ENCODE results near the gene SYP.

SYP gene

GRCh38 chrX:49214996-49215526 lies 15.1 kb upstream of the SYP start:
- DNase-seq = no peak

DNA sequence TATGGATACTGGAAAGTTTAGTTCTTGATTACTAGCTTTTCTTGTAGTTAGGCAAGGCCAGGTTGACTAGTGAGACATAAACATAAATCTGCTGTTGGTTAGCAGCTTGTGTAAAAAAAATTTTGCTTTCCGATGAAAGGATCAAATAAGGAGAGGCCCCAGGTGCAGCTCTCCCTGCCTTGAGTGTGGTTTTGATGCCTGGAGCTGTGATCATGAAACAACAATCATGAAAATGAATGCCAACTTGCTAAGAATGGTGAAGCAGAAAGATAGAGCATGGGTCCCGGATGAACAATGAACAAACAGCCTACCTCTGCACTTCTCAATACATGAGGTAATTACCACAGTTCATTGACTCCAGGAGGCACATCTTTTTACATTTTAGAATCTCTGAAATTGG lies 14.4 kb upstream of the SYP start:
- no peak for DNase-seq

DNA sequence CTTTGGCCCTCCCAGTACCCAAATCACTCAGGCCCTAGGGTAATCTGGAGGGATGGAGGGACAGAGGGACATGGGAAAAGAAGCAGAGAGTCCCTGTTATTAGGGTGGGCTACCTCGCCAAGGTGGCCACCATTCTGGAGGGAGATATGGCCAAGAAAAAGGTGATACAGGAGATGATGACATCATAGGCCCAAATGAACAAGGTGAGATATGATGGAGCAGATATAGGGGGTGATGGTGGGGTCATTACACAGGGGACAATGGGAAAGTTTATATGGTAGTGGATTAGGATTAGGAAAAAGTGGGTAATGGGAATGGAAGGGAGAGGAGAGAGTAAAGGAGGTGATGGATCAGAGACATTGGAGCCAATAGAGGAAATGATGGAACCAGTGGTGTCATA lies 12.9 kb upstream of the SYP start:
- no peak for DNase-seq

DNA sequence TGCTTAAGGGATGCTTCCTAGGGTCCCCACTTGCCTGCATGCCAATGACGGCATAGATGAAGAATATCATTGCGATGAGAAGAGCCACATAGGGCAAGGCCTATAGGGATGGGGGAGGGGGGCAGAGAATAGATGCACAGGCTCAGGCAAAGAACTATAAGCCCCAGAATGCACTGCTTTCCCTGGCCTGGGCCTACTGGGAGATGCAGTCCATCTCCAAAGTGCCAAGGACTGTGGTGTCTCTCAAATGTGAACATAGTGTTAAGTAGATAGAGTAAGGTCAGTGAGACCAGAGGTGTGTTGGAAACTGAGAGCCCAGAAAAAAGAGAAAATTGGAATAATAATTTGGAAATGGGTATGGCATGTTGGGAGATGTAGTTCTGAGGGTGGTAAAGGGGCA lies 12.2 kb upstream of the SYP start:
- DNase-seq = no peak

DNA sequence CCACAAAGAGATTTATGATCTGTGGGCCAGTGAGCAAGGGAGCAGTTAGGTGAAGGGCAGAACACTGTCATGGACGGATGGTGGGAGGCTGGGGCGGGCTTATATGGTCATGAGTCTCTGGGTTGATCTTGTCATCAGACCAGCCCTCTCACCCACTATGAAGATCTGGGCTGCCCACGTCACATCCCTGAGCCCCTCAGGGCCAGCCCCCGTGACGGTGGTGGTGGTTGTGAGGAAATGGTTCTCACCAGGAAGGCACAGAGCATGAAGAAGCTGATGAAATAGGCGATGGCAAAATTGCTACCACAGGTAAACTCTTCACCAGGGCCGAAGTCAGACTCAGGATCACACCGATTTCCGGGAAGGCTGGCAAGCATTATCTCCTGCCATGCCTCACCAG lies 11.1 kb upstream of the SYP start:
- no peak for DNase-seq

DNA sequence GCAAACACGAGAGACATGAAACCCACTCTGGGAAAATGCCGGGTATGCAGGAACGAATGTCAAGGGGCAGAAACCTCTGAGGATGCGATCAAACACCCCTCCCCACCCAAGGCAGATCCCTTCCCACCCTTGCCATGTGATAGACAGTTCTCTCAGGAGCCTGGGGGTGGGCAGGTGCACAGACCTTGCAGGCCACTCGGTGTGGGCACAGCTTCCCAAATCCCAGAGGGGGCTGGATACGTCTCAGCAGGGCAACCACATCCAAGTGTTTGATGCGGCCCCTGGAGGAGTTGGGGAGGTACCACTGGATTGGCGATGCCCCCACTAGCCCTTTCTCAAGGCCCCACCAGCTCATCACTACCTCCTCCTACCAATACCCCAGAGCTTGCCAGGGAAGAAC lies 10.4 kb upstream of the SYP start:
- DNase-seq = no peak

- no peak for DNase-seq
Observed at GRCh38 chrX:49209434-49210251, 9.7 kb upstream of the SYP start.

GRCh38 chrX:49208399-49208798 lies 8.4 kb upstream of the SYP start:
- DNase-seq = no peak

DNA sequence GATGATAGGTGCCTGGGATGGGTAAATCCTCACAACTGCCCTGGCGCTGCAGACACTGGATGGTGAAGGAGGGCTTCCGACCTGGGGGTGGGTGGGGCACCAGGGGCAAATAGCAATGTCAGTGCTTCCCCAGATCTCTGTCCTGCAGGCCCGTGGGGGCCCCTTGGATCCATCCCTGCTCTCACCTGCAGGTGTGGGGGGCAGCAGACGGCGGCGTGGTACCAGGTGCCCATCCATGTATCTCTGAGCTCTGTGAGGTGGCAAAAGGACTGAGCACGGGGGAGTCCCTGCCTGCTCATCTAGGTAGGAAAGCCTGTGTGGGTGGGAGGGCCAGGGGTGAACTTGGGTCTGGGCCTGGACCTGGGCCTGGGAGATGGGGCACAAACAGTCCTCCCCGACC lies 6.5 kb upstream of the SYP start:
- no peak for DNase-seq

GRCh38 chrX:49205443-49205842 lies 5.5 kb upstream of the SYP start:
- no peak for DNase-seq

GRCh38 chrX:49204709-49205108 lies 4.7 kb upstream of the SYP start:
- no peak for DNase-seq

DNA sequence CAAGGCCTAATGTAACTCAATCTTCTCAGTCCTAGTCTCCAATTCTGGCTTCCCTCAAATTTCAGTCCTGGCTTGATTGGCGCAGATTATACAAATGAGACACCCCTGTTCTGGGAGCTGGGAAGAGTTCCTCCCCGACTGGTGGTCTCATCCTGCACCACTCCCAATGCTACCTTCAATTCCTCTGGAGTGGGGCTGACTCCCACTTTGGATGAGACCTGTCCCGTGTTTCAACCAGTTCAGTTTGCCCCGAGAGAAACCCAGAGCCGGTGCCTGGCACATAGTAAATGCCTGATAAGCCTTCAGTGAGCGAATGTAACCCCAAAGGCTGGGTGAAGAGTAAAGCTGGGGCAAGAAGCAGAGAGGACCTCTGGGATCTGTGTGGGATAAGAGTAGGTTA lies 4.0 kb upstream of the SYP start:
- DNase-seq = no peak

- no peak for DNase-seq
Observed at GRCh38 chrX:49203536-49203935, 3.5 kb upstream of the SYP start.

- DNase-seq = no peak
Observed at GRCh38 chrX:49202022-49202421, 2.0 kb upstream of the SYP start.

GRCh38 chrX:49199315-49199595 lies 738 bp downstream of the SYP start:
- no peak for DNase-seq

DNA sequence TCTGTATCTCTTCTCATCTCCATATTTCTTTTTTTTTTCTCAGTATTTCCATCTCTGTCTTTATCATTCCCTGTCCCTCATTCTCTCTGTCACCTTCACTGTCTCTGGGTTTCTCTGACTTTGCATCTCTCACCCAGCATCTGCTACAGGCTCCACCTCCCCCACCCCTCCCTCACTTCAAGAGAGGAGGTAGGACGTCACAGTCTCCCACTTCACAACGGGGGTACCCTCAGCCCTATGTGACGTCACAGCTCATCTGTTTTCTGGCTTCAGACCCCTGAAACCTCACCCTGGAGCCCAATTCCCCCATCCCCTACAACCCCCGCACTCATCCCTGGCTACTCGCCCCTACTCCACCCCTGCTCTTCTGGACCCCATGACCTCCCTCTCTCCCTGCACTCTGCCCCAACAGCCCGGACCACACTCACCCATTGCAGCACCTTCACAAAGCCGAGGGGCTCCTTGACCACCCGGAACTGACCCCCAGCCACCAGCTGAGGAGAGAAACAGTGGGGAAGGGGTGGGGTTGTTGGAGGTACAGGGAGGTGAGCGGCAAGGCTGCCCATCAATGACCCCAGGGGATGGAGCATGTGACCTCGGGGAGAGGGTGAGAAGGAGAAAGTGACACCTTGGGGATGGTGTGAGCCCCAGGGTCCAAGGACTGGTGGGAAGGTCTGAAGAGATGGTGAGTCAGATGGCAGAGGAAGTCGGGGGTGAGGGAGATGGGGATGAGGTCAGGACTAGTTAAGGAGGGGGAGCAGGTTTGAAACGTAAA lies 1.3 kb downstream of the SYP start:
- no peak for DNase-seq

- DNase-seq = no peak
Observed at GRCh38 chrX:49197543-49198087, 2.4 kb downstream of the SYP start.

DNA sequence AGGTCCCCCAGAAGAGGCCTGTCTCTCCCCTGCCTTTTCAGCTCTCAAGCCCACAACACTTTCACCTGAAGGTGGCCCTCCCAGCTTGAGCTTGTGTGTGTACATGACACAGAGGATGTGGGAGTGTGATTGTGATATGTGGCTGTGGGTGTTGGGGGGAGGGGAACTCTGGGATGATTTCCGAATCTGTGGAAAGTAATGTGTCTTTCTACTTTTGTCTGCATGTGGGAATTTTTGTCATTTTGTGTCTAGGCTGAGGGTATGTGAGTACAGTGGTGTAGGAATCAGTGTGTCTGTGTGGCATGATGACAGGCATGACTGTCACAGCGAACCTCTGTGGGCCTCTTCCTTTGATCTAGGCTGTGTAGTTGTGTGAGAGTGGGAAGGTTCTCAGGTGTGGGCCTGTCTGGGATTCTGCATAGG lies 6.4 kb downstream of the SYP start:
- DNase-seq = peak in 1 of 2 experiments; percentile 32

GRCh38 chrX:49192722-49193328 lies 7.2 kb downstream of the SYP start:
- DNase-seq = peak; percentile 45 to 54

DNA sequence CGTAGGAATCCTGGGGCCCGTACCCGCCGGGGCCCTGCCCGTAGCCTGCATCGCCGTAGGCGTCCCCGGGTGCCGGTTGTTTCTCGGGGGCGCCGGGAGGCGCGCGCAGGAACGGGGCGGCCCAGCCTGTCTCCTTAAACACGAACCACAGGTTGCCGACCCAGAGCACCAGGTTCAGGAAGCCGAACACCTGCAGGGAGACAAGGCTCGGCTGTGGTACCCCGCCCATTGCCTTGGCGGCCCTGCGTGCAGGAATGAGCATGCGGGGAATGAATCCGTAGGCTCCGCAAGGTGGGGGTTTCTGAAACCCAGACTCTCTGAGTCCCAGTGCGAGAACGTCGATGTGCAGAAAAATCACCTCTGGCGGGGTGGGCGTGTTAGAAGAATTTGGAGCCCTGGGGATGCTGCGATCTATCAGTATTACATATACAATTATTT lies 8.4 kb downstream of the SYP start:
- DNase-seq = peak; percentile 33 to 37

- peak; percentile 73 to 82 for DNase-seq
Observed at GRCh38 chrX:49190821-49191573, 9.0 kb downstream of the SYP start.

DNA sequence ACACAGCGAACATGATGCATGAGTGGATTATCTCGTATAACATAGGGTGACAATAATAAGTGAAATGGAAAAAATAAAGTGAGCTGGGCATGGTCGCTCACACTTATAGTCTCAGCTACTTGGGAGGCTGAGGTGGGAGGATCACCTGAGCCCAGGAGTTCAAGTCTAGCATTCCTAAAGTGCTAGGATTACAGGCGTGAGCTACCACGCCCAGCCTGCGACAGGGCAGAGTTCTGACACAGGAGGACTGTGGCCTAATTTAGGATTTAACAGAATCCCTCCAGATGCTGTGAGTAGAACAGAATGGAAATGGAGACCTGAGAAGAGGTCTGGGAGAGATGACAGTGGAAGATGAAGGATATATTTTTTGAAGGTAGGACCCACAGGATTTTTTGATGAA lies 10.4 kb downstream of the SYP start:
- DNase-seq = no peak

Data from activated CD4-positive, alpha-beta T cell treated with anti-CD3 and anti-CD28 coated beads, Interleukin-2, amount 50 U/mL, for 48 hours (primary cell).